GM18867 (cell line): Measurements from ENCODE around the gene UBR1.
"Not testable (repeated sequence)": the region's sequence is repeated elsewhere in the genome, so short reads cannot be mapped to it uniquely, and the experiment has no call there.

Experiments
- ATAC-seq: cut with Tn5 transposase; IDR thresholded peaks from one replicate; pipeline ENCODE4 v1.9.1; 2021; ENCODE audit warnings: mild to moderate bottlenecking, moderate library complexity; ENCODE audit not compliant: unreplicated experiment

UBR1 gene

DNA sequence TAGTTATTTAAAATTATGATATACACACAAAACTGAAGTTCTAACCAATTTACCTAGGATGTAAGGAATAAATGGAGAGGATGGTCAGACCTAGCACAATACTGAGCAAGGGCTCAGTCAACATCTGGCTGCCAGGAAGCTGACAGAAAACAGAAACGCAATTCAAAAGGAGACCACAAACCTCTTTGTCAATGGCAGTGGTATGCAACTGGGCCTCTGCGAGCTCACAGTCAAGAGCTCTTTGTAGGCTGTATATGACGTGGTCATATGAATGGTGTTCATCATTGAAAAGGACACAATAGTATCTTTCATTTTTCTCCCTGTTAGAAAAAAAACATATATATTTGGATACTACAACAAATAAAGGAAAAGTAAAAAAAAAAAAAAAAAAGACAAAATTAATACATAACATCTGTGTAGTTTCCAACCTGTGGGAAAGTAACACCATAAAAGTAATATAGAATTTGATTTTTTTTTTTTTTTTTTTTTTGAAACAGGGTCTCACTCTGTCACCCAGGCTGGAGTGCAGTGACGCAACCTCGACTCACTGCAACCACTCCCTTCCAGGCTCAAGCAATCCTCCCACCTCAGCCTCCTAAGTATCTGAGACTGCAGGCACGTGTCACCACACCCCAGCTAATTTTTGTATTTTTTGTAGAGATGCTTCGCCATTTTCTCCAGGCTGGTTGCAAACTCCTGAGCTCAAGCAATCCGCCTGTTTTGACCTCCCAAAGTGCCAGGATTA lies 37.9 kb downstream of the UBR1 start:
- ATAC-seq: no peak

DNA sequence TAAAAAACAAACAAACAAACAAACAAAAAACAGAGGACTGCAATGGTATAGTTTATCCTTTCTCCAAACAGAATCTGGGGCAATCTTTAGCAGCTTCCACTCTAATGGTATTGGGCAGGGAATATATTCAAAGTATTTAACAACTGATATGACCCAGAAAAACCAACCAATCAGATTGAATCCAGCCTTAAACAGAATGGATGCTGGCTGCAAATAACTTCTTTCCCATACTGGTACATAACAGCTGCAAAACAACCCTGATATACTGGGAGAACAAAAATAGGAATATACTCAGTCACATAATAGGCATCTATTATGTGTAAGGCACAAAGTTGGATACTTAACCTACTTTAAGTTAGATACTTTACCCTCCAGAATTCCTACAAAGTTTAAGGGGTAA lies 49.1 kb downstream of the UBR1 start:
- ATAC-seq: no peak

DNA sequence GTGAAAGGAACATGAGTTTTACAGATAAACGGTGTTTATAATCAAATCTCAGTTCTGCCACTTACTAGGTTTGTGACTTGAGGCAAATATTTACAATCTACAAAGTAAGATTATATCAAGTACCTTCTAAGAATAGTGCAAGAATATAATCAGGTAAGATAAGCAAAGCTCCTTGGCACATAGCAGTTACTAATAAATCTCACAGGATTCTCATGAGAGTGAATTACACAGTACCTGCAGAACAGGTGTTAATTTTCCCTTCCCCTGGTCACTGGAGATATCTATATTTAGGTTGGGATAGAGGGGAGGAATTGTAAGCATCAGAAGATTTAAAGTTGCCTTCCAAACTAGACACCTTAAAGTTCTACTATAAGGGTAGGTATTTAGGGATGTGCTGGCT lies 53.0 kb downstream of the UBR1 start:
- ATAC-seq: no peak

DNA sequence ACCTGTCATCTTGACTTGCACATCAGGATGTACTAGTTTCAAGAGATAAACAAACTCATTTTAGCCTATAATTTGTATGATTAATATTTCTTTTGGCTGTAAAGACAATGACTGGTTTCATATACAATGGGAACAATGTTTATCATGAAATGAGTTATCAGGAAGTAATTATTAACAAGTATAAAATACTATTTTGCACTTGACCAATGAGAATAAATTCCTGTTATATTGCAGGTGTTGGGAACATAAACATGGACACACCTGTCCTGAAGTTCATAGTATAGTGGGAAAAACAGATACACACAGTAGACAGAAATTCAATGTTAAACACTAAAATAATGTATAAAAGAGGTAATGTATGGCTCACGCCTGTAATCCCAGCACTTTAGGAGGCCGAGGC lies 56.9 kb downstream of the UBR1 start:
- no peak for ATAC-seq

GRCh38 chr15:43046484-43046883 lies 59.4 kb downstream of the UBR1 start:
- no peak for ATAC-seq

DNA sequence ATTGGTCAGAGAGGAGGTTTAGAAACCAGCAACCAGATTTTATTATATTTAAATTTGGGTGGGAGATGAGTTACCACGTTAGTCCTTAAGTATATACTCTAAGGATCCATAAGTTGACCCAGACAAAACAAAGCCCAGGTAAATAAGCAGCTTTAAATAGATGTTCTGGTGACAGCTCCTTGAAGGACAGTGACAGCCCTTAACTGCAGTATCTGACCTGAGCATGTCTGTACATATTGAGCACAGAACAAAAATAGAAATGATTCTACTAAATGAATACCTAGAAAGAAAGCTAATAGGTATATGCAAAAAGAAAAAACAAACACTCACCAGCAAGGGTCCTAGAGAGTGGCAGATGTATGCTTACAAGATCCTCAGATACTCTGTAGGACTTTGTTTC lies 63.0 kb downstream of the UBR1 start:
- ATAC-seq: no peak

DNA sequence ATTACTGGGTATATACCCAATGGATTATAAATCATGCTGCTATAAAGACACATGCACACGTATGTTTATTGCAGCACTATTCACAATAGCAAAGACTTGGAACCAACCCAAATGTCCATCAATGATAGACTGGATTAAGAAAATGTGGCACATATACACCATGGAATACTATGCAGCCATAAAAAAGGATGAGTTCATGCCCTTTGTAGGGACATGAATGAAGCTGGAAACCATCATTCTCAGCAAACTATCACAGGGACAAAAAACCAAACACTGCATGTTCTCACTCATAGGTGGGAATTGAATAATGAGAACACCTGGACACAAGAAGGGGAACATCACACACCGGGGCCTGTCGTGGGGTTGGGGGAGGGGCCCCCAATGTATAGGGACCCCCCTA lies 64.8 kb downstream of the UBR1 start:
- ATAC-seq: not testable (repeated sequence)

DNA sequence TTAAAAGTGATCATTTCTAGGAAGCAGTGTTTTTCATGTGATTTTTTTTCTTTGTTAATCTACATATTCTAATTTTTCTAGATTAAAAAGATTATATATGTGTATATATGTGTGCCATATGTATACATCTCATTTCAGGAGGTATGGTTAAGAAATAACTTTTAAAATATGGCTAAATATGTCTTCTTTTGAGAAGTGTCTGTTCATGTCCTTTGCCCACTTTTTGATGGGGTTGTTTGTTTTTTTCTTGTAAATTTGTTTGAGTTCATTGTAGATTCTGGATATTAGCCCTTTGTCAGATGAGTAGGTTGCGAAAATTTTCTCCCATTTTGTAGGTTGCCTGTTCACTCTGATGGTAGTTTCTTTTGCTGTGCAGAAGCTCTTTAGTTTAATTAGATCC lies 70.6 kb downstream of the UBR1 start:
- not testable (repeated sequence) for ATAC-seq

DNA sequence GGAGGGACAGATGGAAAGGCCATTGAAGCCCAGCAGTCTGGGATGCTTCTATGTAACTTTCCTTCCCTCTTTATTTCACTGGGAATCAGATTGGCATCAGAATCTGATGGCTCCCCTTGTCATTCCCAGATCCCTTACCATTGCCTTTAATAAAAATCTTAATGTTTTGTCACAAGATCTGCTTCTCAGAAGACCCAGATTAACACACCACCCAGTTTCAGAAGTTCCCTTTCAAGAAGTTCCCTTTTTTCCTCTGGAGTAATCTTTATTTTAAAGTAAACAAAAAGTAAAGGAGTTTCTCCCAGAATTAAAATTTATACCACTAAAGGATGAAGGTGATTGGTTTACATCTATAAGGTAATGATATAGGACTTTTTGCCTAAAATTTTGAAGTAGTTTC lies 76.4 kb downstream of the UBR1 start:
- ATAC-seq: no peak

GRCh38 chr15:43025150-43025549 lies 80.7 kb downstream of the UBR1 start:
- ATAC-seq: no peak

DNA sequence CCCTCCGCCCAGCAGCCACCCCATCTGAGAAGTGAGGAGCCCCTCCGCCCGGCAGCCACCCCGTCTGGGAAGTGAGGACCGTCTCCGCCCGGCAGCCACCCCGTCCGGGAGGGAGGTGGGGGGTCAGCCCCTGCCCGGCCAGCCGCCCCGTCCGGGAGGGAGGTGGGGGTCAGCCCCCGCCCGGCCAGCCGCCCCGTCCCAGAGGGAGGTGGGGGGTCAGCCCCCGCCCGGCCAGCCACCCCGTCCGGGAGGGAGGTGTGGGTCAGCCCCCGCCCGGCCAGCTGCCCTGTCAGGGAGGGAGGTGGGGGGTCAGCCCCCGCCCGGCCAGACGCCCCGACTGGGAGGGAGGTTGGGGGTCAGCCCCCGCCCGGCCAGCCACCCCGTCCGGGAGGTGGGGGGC lies 91.2 kb downstream of the UBR1 start:
- ATAC-seq: not testable (repeated sequence)

GRCh38 chr15:43009206-43009605 lies 96.6 kb downstream of the UBR1 start:
- no peak for ATAC-seq

GRCh38 chr15:43008150-43008549 lies 97.7 kb downstream of the UBR1 start:
- no peak for ATAC-seq

DNA sequence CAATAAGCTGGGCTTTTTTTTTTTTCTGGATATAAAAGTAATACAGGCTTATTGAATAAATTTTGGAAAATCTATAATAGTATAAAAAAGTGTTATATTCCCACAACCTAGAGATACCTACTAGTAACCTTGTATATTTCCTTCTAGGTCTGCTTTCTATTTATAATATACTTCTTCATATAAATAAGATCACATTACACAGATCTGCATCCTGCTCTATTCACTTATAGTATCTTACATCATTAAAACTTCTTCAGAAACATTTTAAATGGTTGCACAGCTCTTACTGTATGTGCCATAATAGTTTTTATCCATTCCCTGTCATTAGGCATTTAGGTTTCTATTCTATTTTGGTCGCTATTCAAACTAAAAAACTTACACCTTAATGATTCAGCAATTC lies 98.3 kb downstream of the UBR1 start:
- ATAC-seq: no peak

- ATAC-seq: no peak
Measured at GRCh38 chr15:43006991-43007390, 98.8 kb downstream of the UBR1 start.

DNA sequence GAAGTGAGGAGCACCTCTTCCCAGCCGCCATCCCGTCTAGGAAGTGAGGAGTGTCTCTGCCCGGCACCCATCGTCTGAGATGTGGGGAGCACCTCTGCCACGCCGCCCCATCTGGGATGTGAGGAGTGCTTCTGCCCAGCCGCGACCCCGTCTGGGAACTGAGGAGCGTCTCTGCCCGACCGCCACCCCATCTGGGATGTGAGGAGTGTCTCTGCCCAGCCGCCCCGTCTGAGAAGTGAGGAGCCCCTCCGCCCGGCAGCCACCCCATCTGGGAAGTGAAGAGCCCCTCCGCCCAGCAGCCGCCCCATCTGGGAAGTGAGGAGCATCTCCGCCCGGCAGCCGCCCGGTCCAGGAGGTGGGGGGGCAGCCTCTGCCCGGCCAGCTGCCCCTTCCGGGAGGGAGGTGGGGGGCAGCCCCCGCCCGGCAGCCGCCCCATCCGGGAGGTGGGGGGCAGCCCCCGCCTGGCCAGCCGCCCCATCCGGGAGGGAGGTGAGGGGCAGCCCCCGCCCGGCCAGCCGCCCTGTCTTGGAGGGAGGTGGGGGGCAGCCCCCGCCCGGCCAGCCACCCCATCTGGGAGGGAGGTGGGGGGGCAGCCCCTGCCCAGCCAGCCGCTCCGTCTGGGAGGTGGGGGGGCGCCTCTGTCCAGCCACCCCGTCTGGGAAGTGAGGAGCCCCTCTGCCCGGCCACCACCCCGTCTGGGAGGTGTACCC lies 100.8 kb downstream of the UBR1 start:
- ATAC-seq: not testable (repeated sequence)

DNA sequence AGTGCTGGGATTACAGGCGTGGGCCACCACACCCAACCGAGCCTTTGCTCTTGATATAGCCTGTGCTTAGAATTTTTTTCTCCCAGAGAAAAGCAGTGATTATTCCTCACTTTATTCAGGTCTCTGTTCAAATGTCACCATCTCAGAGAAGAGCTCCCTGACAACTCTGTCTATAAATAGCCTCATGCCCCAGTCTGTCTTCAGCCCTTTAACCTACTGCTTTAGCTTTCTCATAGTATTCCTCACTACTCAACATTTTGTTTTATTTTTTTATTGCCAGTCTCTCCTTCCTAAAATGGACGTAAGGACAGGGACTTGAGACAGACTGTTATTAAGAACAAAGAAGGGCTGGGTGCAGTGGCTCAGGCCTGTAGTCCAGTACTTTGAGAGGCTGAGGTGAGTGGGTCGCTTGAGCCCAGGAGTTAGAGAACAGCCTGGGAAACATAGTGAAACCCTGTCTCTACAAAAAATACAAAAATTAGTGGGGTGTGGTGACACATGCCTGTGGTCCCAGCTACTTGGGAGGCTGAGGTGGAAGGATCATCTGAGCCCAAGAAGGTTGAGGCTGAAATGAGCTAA lies 106.5 kb downstream of the UBR1 start:
- ATAC-seq: no peak

- ATAC-seq: no peak
Measured at GRCh38 chr15:42996871-42997270, 109.0 kb downstream of the UBR1 start.

GRCh38 chr15:42994546-42994945 lies 111.3 kb downstream of the UBR1 start:
- no peak for ATAC-seq

GRCh38 chr15:42992626-42993025 lies 113.2 kb downstream of the UBR1 start:
- no peak for ATAC-seq

- no peak for ATAC-seq
Measured at GRCh38 chr15:42986693-42987342, 119.0 kb downstream of the UBR1 start.
